IMR-90 (cell line): ENCODE data around the gene LPAR5. TPM values are rescaled to one million over a fixed set of nuclear protein-coding genes. Genes with fewer than 3 reads are reported as not detected.

Experiments
- ATAC-seq: fragments of 200-7000 bp; cut with Tn5 transposase; 2 replicates; pipeline ENCODE4 v1.9.1; 2020; ENCODE audit warnings: low read depth, mild to moderate bottlenecking, moderate library complexity
- BruUV-seq: library from RNA; stranded (reverse); fragments of 400-500 nt; replicated peaks from 2 replicates; lab custom pipeline; 2021; lab: Mats Ljungman, UMichigan
- CTCF ChIA-PET: fragments of 300-600 bp; formaldehyde crosslinking; extraction: SDS; loops from one replicate; lab custom pipeline; 2021; ENCODE audit warnings: antibody characterized with exemption; lab: Yijun Ruan, JAX
- POLR2A ChIA-PET: fragments of 300-600 bp; sonication (Branson Sonifier 250); formaldehyde crosslinking; loops from one replicate; lab custom pipeline; 2022; ENCODE audit warnings: antibody characterized with exemption; ENCODE audit not compliant: unreplicated experiment; lab: Charles Lee
- DNase-seq: peaks from one replicate; pipeline ENCODE4 v3.0.0; 2013
- H2AFZ ChIP-seq: replicated peaks from 2 replicates; pipeline ENCODE3; 2013; ENCODE audit warnings: low read length, mild to moderate bottlenecking; ENCODE audit not compliant: poor library complexity
- H2AK5ac ChIP-seq: 2 replicates; pipeline ENCODE4 v1.6.1; 2013; ENCODE audit warnings: low read depth, low read length, inconsistent platforms
- H2AK9ac ChIP-seq: replicated peaks from 2 replicates; pipeline ENCODE3; 2013; ENCODE audit warnings: mild to moderate bottlenecking, low read depth, low read length, moderate library complexity; ENCODE audit not compliant: poor library complexity
- H2BK120ac ChIP-seq: 2 replicates; pipeline ENCODE4 v1.6.1; 2013; ENCODE audit warnings: low read depth, low read length, inconsistent platforms
- H2BK15ac ChIP-seq: 3 replicates; pipeline ENCODE4 v1.6.1; 2013; ENCODE audit warnings: low read depth, low read length, inconsistent platforms
- H2BK20ac ChIP-seq: 2 replicates; pipeline ENCODE4 v1.6.1; 2013; ENCODE audit warnings: low read depth, mild to moderate bottlenecking, inconsistent platforms, low read length, moderate library complexity
- H2BK5ac ChIP-seq: 2 replicates; pipeline ENCODE4 v1.6.1; 2013; ENCODE audit warnings: mild to moderate bottlenecking, low read depth, low read length, inconsistent platforms; ENCODE audit not compliant: poor library complexity, severe bottlenecking
- H3K14ac ChIP-seq: replicated peaks from 2 replicates; pipeline ENCODE4 v1.6.1; 2013; ENCODE audit warnings: low read depth, low read length, inconsistent platforms
- H3K18ac ChIP-seq: 2 replicates; pipeline ENCODE4 v1.6.1; 2013; ENCODE audit warnings: low read depth, low read length, control low read depth
- H3K23ac ChIP-seq: 2 replicates; pipeline ENCODE4 v1.6.1; 2013; ENCODE audit warnings: low read depth, low read length, inconsistent platforms
- H3K27ac ChIP-seq: 2 replicates; pipeline ENCODE4 v1.5.1; 2013; ENCODE audit warnings: mild to moderate bottlenecking, control low read depth, low read length; ENCODE audit not compliant: insufficient read depth
- H3K27me3 ChIP-seq: 2 replicates; pipeline ENCODE4 v1.6.1; 2013; ENCODE audit warnings: low read length; ENCODE audit not compliant: control insufficient read depth, insufficient read depth
- H3K36me3 ChIP-seq: 2 replicates; pipeline ENCODE4 v1.6.1; 2013; ENCODE audit warnings: low read length, mixed read lengths; ENCODE audit not compliant: control insufficient read depth, insufficient read depth
- H3K4ac ChIP-seq: 2 replicates; pipeline ENCODE4 v1.6.1; 2013; ENCODE audit warnings: low read depth, low read length, inconsistent platforms
- H3K4me1 ChIP-seq: 2 replicates; pipeline ENCODE4 v1.6.1; 2013; ENCODE audit warnings: low read length, mixed read lengths; ENCODE audit not compliant: control insufficient read depth, insufficient read depth
- H3K4me2 ChIP-seq: 2 replicates; pipeline ENCODE4 v1.6.1; 2013; ENCODE audit warnings: low read depth, mild to moderate bottlenecking, control low read depth, low read length, moderate library complexity
- H3K4me3 ChIP-seq: 2 replicates; pipeline ENCODE4 v1.5.1; 2013; ENCODE audit warnings: low read depth, mild to moderate bottlenecking, control low read depth, low read length, moderate library complexity; ENCODE audit not compliant: insufficient read depth
- H3K56ac ChIP-seq: 2 replicates; pipeline ENCODE4 v1.6.1; 2013; ENCODE audit warnings: low read length, inconsistent platforms; ENCODE audit not compliant: insufficient read depth; ENCODE audit errors: extremely low read depth
- H3K79me1 ChIP-seq, 2 experiments: 2 replicates each; pipeline ENCODE4 v1.6.1; 2013; ENCODE audit warnings: low read length in 2 of 2, inconsistent platforms in 1 of 2, low read depth in 1 of 2
- H3K9ac ChIP-seq: 2 replicates; pipeline ENCODE4 v1.6.1; 2013; ENCODE audit warnings: low read depth, low read length, control low read depth
- H3K9me1 ChIP-seq: 2 replicates; pipeline ENCODE4 v1.6.1; 2013; ENCODE audit warnings: low read length, inconsistent platforms; ENCODE audit not compliant: insufficient read depth
- H3K9me3 ChIP-seq: 2 replicates; pipeline ENCODE4 v1.6.1; 2013; ENCODE audit warnings: low read length; ENCODE audit not compliant: control insufficient read depth, insufficient read depth
- H4K20me1 ChIP-seq: 2 replicates; pipeline ENCODE4 v1.6.1; 2013; ENCODE audit warnings: low read length, inconsistent platforms; ENCODE audit not compliant: insufficient read depth
- H4K5ac ChIP-seq: 2 replicates; pipeline ENCODE4 v1.6.1; 2013; ENCODE audit warnings: mild to moderate bottlenecking, low read depth, low read length, control low read depth
- H4K8ac ChIP-seq, 2 experiments: 2 replicates each; pipeline ENCODE4 v1.6.1; 2013; ENCODE audit warnings: low read depth in 2 of 2, low read length in 2 of 2, control low read depth in 1 of 2, inconsistent platforms in 1 of 2
- H4K91ac ChIP-seq: 2 replicates; pipeline ENCODE4 v1.6.1; 2013; ENCODE audit warnings: low read depth, low read length, inconsistent platforms; ENCODE audit not compliant: insufficient read depth
- CEBPB ChIP-seq: IDR thresholded peaks from 2 replicates; pipeline ENCODE4 v1.6.1; 2012; ENCODE audit warnings: low read depth, low read length, improper control_type of control experiment
- POLR2A ChIP-seq: IDR thresholded peaks from 2 replicates; pipeline ENCODE4 v1.6.1; 2012; ENCODE audit warnings: mild to moderate bottlenecking, low read depth, low read length
- SMC3 ChIP-seq: fragments of 150-350 bp; IDR thresholded peaks from 2 replicates; pipeline ENCODE4 v1.6.1; 2016; ENCODE audit warnings: low read depth, mild to moderate bottlenecking, antibody characterized with exemption, low read length, moderate library complexity
- WGBS, 2 experiments: methylation state at CpG; one replicate each; pipeline versions ENCODE4 v1.1.5 to v1.1.7; 2013; ENCODE audit warnings: missing lambda C conversion rate in 2 of 2; ENCODE audit not compliant: insufficient read length in 1 of 2; ENCODE audit errors: extremely low coverage in 2 of 2; 5-methylcytosine and 5-hydroxymethylcytosine counted together
- dilution Hi-C: fragments of 300-500 bp; cut with HindIII; formaldehyde crosslinking; loops from one replicate; pipeline ENCODE4 v1.14.3; 2018; ENCODE audit warnings: low sequenced_read_pairs; ENCODE audit not compliant: unreplicated experiment
- in situ Hi-C: fragments of 300-500 bp; cut with MboI; formaldehyde crosslinking; loops from 3 replicates; pipeline ENCODE4 v1.14.3; 2019; ENCODE audit warnings: low sequenced_read_pairs, inconsistent platforms, mixed read lengths
- intact Hi-C: fragments of 100-400 bp; cut with micrococcal nuclease; formaldehyde crosslinking; loops from 2 replicates; pipeline ENCODE4 v1.10.0; 2022
- polyA plus RNA-seq, 3 experiments: library from polyadenylated mRNA; depleted of rRNA; stranded (reverse); fragments of >200 nt; gene quantifications; 2 replicates each; pipeline ENCODE4 v1.2.3, GENCODE V29; 2012; ENCODE audit warnings: low replicate concordance in 1 of 3
- total RNA-seq: library from RNA; depleted of rRNA; stranded (reverse); fragments of >200 nt; gene quantifications from 2 replicates; pipeline ENCODE4 v1.2.3, GENCODE V29; 2012

Gene LPAR5
- total and polyA plus RNA-seq, 2 of the 4 experiments (the other 2 are of a cell fraction), result not detected

GRCh38 chr12:6615802-6616201 is 20.0 kb downstream of the LPAR5 start:
- no TSS peak for BruUV-seq
- Histone ChIP-seq H3K4me2 (no peak overlapping the region), H4K5ac (no peak overlapping the region), H3K9me1 (peaks cover 22% of the 10 kb centered on the region), H3K4ac (no peak overlapping the region), H4K8ac (peak overlapping the region in 1 of 2 experiments; percentile 40; a peak in 1 of 4 replicates), H3K9me3 (no peaks in the 10 kb centered on the region), H4K20me1 (no peaks in the 10 kb centered on the region), H3K36me3 (no peaks in the 10 kb centered on the region), H2BK20ac (no peak overlapping the region), H3K23ac (no peak overlapping the region), H3K14ac (no peak overlapping the region), H3K9ac (no peak overlapping the region), H3K79me1 (peaks cover 0 to 7% of the 10 kb centered on the region in 2 experiments; a peak in 1 of 4 replicates), H3K4me1 (peaks cover 23% of the 10 kb centered on the region), H3K27ac (no peak overlapping the region), H2AK9ac (peak overlapping the region; percentile 23), H3K4me3 (no peak overlapping the region), H3K27me3 (no peaks in the 10 kb centered on the region), H3K56ac (no peak overlapping the region), H2AK5ac (0 out of 2 replicates have a peak overlapping the region, but pooled peaks have one; percentile 69), H2BK15ac (no peak overlapping the region), H2BK5ac (no peak overlapping the region), H3K18ac (no peak overlapping the region), H2AFZ (peak overlapping the region; percentile 53), H2BK120ac (no peak overlapping the region), H4K91ac (no peak overlapping the region)
- intact Hi-C loops (loop anchor here (2.0 to 10.0 kb wide), 4 partner anchors 46 to 209 kb away; partner anchors contain the start of genes ING4, PTMS and ZNF384), dilution Hi-C loops (no loop called here), in situ Hi-C loops (loop anchor here (10.0 kb wide), 1 partner anchor 209 kb away; the partner anchor contains the start of genes GPR162 and P3H3)
- ATAC-seq (no peak), DNase-seq (no peak)
- ChIA-PET CTCF (no interaction called here), POLR2A (interaction anchor here (0.6 kb wide), 1 partner anchor 73 kb away, joined by 3 read pairs; no protein-coding TSS in a partner anchor)
- TF ChIP-seq POLR2A, result no peak
- no peak for TF ChIP-seq CEBPB
- no peak for TF ChIP-seq SMC3
- 75% methylated on average over 2 of the region's 3 CpGs; no CpG with 5 or more reads in 1 of the 2 experiments for WGBS, 2 experiments
